GM12892 (cell line): ENCODE data around the gene VAV1.

Experiments
- POLR2A ChIP-seq: IDR thresholded peaks from 2 replicates; pipeline ENCODE4 v1.6.1; 2011; ENCODE audit warnings: low read depth, low read length, control low read depth
- POLR2AphosphoS5 ChIP-seq: IDR thresholded peaks from 2 replicates; pipeline ENCODE4 v1.6.1; 2011; ENCODE audit warnings: low read depth, low read length, control low read depth
- TAF1 ChIP-seq: IDR thresholded peaks from 2 replicates; pipeline ENCODE4 v1.6.1; 2011; ENCODE audit warnings: low read depth, mild to moderate bottlenecking, control low read depth, low read length, borderline replicate concordance

DNA sequence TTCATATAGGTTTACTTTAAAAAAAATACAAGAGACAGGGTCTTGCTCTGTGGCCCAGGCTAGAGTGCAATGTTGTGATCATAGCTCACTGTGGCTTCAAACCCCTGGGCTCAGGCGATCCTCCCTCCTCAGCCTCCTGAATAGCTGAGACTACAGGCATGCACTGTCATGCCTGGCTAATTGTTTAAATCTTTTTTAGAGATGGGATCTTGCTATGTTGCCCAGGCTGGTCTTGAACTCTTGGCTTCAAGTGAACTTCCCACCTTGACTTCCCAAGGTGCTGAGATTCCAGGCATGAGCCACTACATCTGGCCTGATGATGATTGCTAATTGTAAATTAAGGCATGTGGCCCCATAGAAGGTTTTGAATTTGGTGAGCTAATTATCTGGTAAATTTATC is 79.5 kb downstream of the VAV1 start:
- TF ChIP-seq TAF1, result no peak
- no peak for TF ChIP-seq POLR2A
- no peak for TF ChIP-seq POLR2AphosphoS5
